Panc1 (cell line): ENCODE results near the gene ST8SIA1. TPM values are rescaled to one million over a fixed set of nuclear protein-coding genes. Genes with fewer than 3 reads are reported as not detected.

Experiments
- ATAC-seq: fragments of 200-7000 bp; cut with Tn5 transposase; 2 replicates; pipeline ENCODE4 v1.9.1; 2020; ENCODE audit warnings: mild to moderate bottlenecking, moderate library complexity
- BruUV-seq: library from RNA; stranded (reverse); fragments of 400-500 nt; replicated peaks from 2 replicates; lab custom pipeline; 2021; lab: Mats Ljungman, UMichigan
- CTCF ChIA-PET: fragments of 300-600 bp; sonication (Branson Sonifier 250); formaldehyde crosslinking; loops from one replicate; lab custom pipeline; 2022; ENCODE audit warnings: antibody characterized with exemption; lab: Charles Lee
- POLR2A ChIA-PET: fragments of 300-600 bp; sonication (Branson Sonifier 250); formaldehyde crosslinking; loops from one replicate; lab custom pipeline; 2022; ENCODE audit warnings: antibody characterized with exemption; lab: Charles Lee
- DNase-seq: peaks from one replicate; pipeline ENCODE4 v3.0.0-alpha.2; 2010; ENCODE audit warnings: low read depth, low spot score
- H3K27ac ChIP-seq: 2 replicates; pipeline ENCODE4 v1.5.1; 2011; ENCODE audit warnings: mild to moderate bottlenecking, low read length, inconsistent platforms
- H3K27me3 ChIP-seq: fragments of 200-500 bp; sonication (Bioruptor generic); 2 replicates; pipeline ENCODE4 v1.6.0; 2014; ENCODE audit warnings: low read length, inconsistent platforms; ENCODE audit not compliant: control insufficient read depth, insufficient read depth
- H3K36me3 ChIP-seq: fragments of 200-500 bp; sonication (Bioruptor generic); 2 replicates; pipeline ENCODE4 v1.5.1; 2014; ENCODE audit warnings: inconsistent platforms, mild to moderate bottlenecking, low read length, moderate library complexity; ENCODE audit not compliant: control insufficient read depth, insufficient read depth
- H3K4me1 ChIP-seq: 2 replicates; pipeline ENCODE4 v1.5.1; 2011; ENCODE audit warnings: inconsistent platforms, mild to moderate bottlenecking, low read length, moderate library complexity; ENCODE audit not compliant: control insufficient read depth, insufficient read depth
- H3K4me3 ChIP-seq, 2 experiments: 2 replicates each; pipeline ENCODE4 v1.5.1; 2011 to 2012; ENCODE audit warnings: low read depth in 2 of 2, low read length in 2 of 2, mild to moderate bottlenecking in 2 of 2, inconsistent platforms in 1 of 2, moderate library complexity in 1 of 2
- H3K9me3 ChIP-seq: fragments of 200-500 bp; sonication (Bioruptor generic); 2 replicates; pipeline ENCODE4 v1.5.1; 2014; ENCODE audit warnings: low read depth, mild to moderate bottlenecking, inconsistent platforms, low read length, moderate library complexity; ENCODE audit not compliant: control insufficient read depth, insufficient read depth
- CTCF ChIP-seq: fragments of 450-650 bp; IDR thresholded peaks from 2 replicates; pipeline ENCODE4 v1.5.1; 2017; ENCODE audit warnings: mild to moderate bottlenecking
- POLR2AphosphoS5 ChIP-seq: IDR thresholded peaks from 2 replicates; pipeline ENCODE4 v1.6.1; 2012; ENCODE audit warnings: mild to moderate bottlenecking, low read depth, low read length, moderate library complexity
- REST ChIP-seq, 2 experiments: IDR thresholded peaks; 2 replicates each; pipeline ENCODE4 v1.6.1; 2011 to 2012; ENCODE audit warnings: low read depth in 2 of 2, control low read depth in 1 of 2, low read length in 1 of 2, mild to moderate bottlenecking in 1 of 2, moderate library complexity in 1 of 2; ENCODE audit not compliant: insufficient read depth in 1 of 2
- SIN3A ChIP-seq: IDR thresholded peaks from 2 replicates; pipeline ENCODE4 v1.6.1; 2012; ENCODE audit warnings: low read depth, mild to moderate bottlenecking, low read length, moderate library complexity, borderline replicate concordance; ENCODE audit not compliant: insufficient read depth
- TCF7L2 ChIP-seq: IDR thresholded peaks from 2 replicates; pipeline ENCODE4 v1.6.1; 2011; ENCODE audit warnings: mild to moderate bottlenecking, low read depth, low read length, inconsistent platforms
- in situ Hi-C: cut with HindIII; loops from 2 replicates; pipeline ENCODE4 v1.10.0; 2016; ENCODE audit warnings: low sequenced_read_pairs, low pct_unique_long_range_greater_than_20kb
- intact Hi-C: fragments of 100-400 bp; cut with micrococcal nuclease; formaldehyde crosslinking; loops from one replicate; pipeline ENCODE4 v1.10.0; 2022; ENCODE audit not compliant: unreplicated experiment
- total RNA-seq: library from RNA; stranded (reverse); gene quantifications from one replicate; pipeline ENCODE4 v1.2.1, GENCODE V29; 2021; ENCODE audit not compliant: unreplicated experiment

ST8SIA1 gene
- total RNA-seq, 1 experiment from 2014 or later: 0.13 TPM

GRCh38 chr12:22285846-22286245 lies 48.7 kb downstream of the ST8SIA1 start:
- no peaks in the 10 kb centered on the region for H3K36me3 ChIP-seq
- no peak for ATAC-seq
- no TSS peak for BruUV-seq
- ChIA-PET POLR2A (no interaction called here), CTCF (no interaction called here)
- no peak overlapping the region for H3K27ac ChIP-seq
- in situ Hi-C loops (no loop called here), intact Hi-C loops (no loop called here)
- H3K9me3 ChIP-seq: no peaks in the 10 kb centered on the region
- TF ChIP-seq REST (IDR thresholded peaks at IDR 0.05; ENCODE audit: insufficient read depth in 1 of 2, low read depth in 2 of 2, low read length in 1 of 2): no peak
- no peak for TF ChIP-seq TCF7L2
- TF ChIP-seq POLR2AphosphoS5: no peak
- TF ChIP-seq CTCF: no peak
- TF ChIP-seq SIN3A: no peak
- DNase-seq: no peak
- H3K27me3 ChIP-seq: no peaks in the 10 kb centered on the region
- H3K4me3 ChIP-seq: no peak overlapping the region
- no peaks in the 10 kb centered on the region for H3K4me1 ChIP-seq

GRCh38 chr12:22284871-22285270 lies 49.6 kb downstream of the ST8SIA1 start:
- POLR2A ChIA-PET: no interaction called here
- CTCF ChIA-PET: no interaction called here
- no peaks in the 10 kb centered on the region for H3K27me3 ChIP-seq
- TF ChIP-seq SIN3A: no peak
- TF ChIP-seq REST (IDR thresholded peaks at IDR 0.05; ENCODE audit: insufficient read depth in 1 of 2, low read depth in 2 of 2, low read length in 1 of 2): no peak
- TF ChIP-seq TCF7L2: no peak
- TF ChIP-seq POLR2AphosphoS5: no peak
- TF ChIP-seq CTCF: no peak
- BruUV-seq: no TSS peak
- H3K9me3 ChIP-seq: no peaks in the 10 kb centered on the region
- no peaks in the 10 kb centered on the region for H3K4me1 ChIP-seq
- in situ Hi-C loops (no loop called here), intact Hi-C loops (no loop called here)
- H3K27ac ChIP-seq: no peak overlapping the region
- DNase-seq: no peak
- no peaks in the 10 kb centered on the region for H3K36me3 ChIP-seq
- no peak for ATAC-seq
- no peak overlapping the region for H3K4me3 ChIP-seq
